22Rv1 (cell line): Measurements from ENCODE around the gene MIP.

ENCODE experiments used
- CTCF ChIP-seq: fragments of 450-650 bp; IDR thresholded peaks from 2 replicates; pipeline ENCODE4 v1.5.1; 2017; ENCODE audit warnings: mild to moderate bottlenecking
- ZFX ChIP-seq: fragments of 450-650 bp; IDR thresholded peaks from 2 replicates; pipeline ENCODE4 v1.6.1; 2017; ENCODE audit warnings: antibody characterized with exemption, borderline replicate concordance

- TF ChIP-seq CTCF (no peak), ZFX (no peak)
These were observed 43.7 kb downstream of the MIP start for GRCh38 chr12:56410768-56411167.
